SK-N-SH (cell line): ENCODE data around the gene TBC1D3B. TPM values are rescaled to one million over a fixed set of nuclear protein-coding genes. Genes with fewer than 3 reads are reported as not detected.

Experiments
- CTCF ChIA-PET: fragments of 300-600, 350-600 bp; formaldehyde crosslinking; extraction: SDS; loops from one replicate; lab custom pipeline; 2021; lab: Yijun Ruan, JAX
- POLR2A ChIA-PET: fragments of 350-600 bp; sonication (Branson Sonifier 250); formaldehyde crosslinking; extraction: SDS; loops from one replicate; lab custom pipeline; 2020; ENCODE audit warnings: antibody characterized with exemption, inconsistent platforms; lab: Yijun Ruan, JAX
- DNase-seq: peaks from one replicate; pipeline ENCODE4 v3.0.0; 2012
- H2AFZ ChIP-seq: fragments of 200-600 bp; sonication (generic); 2 replicates; pipeline ENCODE4 v1.8.1; 2016; ENCODE audit warnings: antibody characterized with exemption, mild to moderate bottlenecking, low read depth
- H3F3A ChIP-seq: fragments of 200-600 bp; sonication (generic); replicated peaks from 2 replicates; pipeline ENCODE3; 2016; ENCODE audit warnings: antibody characterized with exemption, mild to moderate bottlenecking; ENCODE audit not compliant: insufficient read depth
- H3K27ac ChIP-seq, 2 experiments: fragments of 200-500 bp in 1 of 2; fragments of 200-600 bp in 1 of 2; sonication (Bioruptor generic) in 1 of 2; sonication (generic), shearing (Covaris generic) in 1 of 2; 2 replicates each; pipeline versions ENCODE4 v1.5.1 to v1.6.1; 2014 to 2016; ENCODE audit warnings: low read depth in 2 of 2, inconsistent platforms in 1 of 2, low read length in 1 of 2, mild to moderate bottlenecking in 1 of 2, mixed read lengths in 1 of 2
- H3K27me3 ChIP-seq: fragments of 200-600 bp; sonication (generic), shearing (Covaris generic); 2 replicates; pipeline ENCODE4 v1.6.1; 2016; ENCODE audit warnings: mixed run types; ENCODE audit not compliant: insufficient read depth
- H3K36me3 ChIP-seq, 2 experiments: fragments of 200-500 bp in 1 of 2; fragments of 200-600 bp in 1 of 2; sonication (Bioruptor generic) in 1 of 2; sonication (generic) in 1 of 2; replicated peaks in 1 of 2; 2 replicates each; pipeline versions ENCODE3 to v1.5.1; 2014 to 2016; ENCODE audit warnings: low read length in 1 of 2, mild to moderate bottlenecking in 1 of 2; ENCODE audit not compliant: insufficient read depth in 2 of 2, control insufficient read depth in 1 of 2
- H3K4me1 ChIP-seq, 2 experiments: fragments of 200-500 bp in 1 of 2; fragments of 200-600 bp in 1 of 2; sonication (Bioruptor generic) in 1 of 2; sonication (generic), shearing (Covaris generic) in 1 of 2; 2 replicates each; pipeline versions ENCODE4 v1.5.1 to v1.6.1; 2014 to 2016; ENCODE audit warnings: low read depth in 1 of 2, low read length in 1 of 2, mixed run types in 1 of 2; ENCODE audit not compliant: insufficient read depth in 2 of 2, control insufficient read depth in 1 of 2
- H3K4me2 ChIP-seq: fragments of 200-600 bp; sonication (generic), shearing (Covaris generic); 2 replicates; pipeline ENCODE4 v1.6.1; 2017; ENCODE audit warnings: mixed run types
- H3K4me3 ChIP-seq, 2 experiments: fragments of 200-500 bp in 1 of 2; fragments of 200-600 bp in 1 of 2; sonication (Bioruptor generic) in 1 of 2; sonication (generic), shearing (Covaris generic) in 1 of 2; 2 replicates each; pipeline versions ENCODE4 v1.5.1 to v1.8.1; 2014 to 2016; ENCODE audit warnings: low read depth in 2 of 2, inconsistent platforms in 1 of 2, low read length in 1 of 2, mild to moderate bottlenecking in 1 of 2, mixed read lengths in 1 of 2, moderate library complexity in 1 of 2
- H3K79me2 ChIP-seq: fragments of 200-600 bp; sonication (generic); 2 replicates; pipeline ENCODE4 v1.8.1; 2017; ENCODE audit warnings: mild to moderate bottlenecking; ENCODE audit not compliant: insufficient read depth
- H3K9ac ChIP-seq: fragments of 200-600 bp; sonication (generic); 2 replicates; pipeline ENCODE4 v1.6.1; 2017; ENCODE audit warnings: mixed run types
- H3K9me2 ChIP-seq: fragments of 200-600 bp; sonication (generic); 2 replicates; pipeline ENCODE4 v1.6.1; 2017; ENCODE audit warnings: mixed run types
- H3K9me3 ChIP-seq: fragments of 200-600 bp; sonication (generic); 2 replicates; pipeline ENCODE4 v1.6.1; 2017; ENCODE audit warnings: mixed run types, mild to moderate bottlenecking, moderate library complexity
- H4K20me1 ChIP-seq: fragments of 200-600 bp; sonication (generic); 2 replicates; pipeline ENCODE4 v1.6.1; 2017; ENCODE audit warnings: mild to moderate bottlenecking, mixed run types; ENCODE audit not compliant: insufficient read depth
- EP300 ChIP-seq, 2 experiments: IDR thresholded peaks; 2 replicates each; pipeline versions ENCODE4 v1.4.0 to v1.6.1; 2012; ENCODE audit warnings: borderline replicate concordance in 1 of 2, low read depth in 1 of 2, low read length in 1 of 2
- FOXJ3 ChIP-seq: sonication (generic); formaldehyde crosslinking; IDR thresholded peaks from 2 replicates; pipeline ENCODE4 v1.5.1; 2020; ENCODE audit warnings: mild to moderate bottlenecking, missing genetic modification reagents
- JUND ChIP-seq: IDR thresholded peaks from 2 replicates; pipeline ENCODE4 v1.4.0; 2012
- MXI1 ChIP-seq: IDR thresholded peaks from 2 replicates; pipeline ENCODE4 v1.6.1; 2012; ENCODE audit warnings: mild to moderate bottlenecking, low read depth, low read length, improper control_type of control experiment
- NFIC ChIP-seq: IDR thresholded peaks from 2 replicates; pipeline ENCODE4 v1.4.0; 2012; ENCODE audit warnings: borderline replicate concordance
- PBX3 ChIP-seq: IDR thresholded peaks from 2 replicates; pipeline ENCODE4; 2012
- POLR2AphosphoS5 ChIP-seq: IDR thresholded peaks from 2 replicates; pipeline ENCODE4 v1.6.1; 2012; ENCODE audit warnings: low read depth, low read length
- RAD21 ChIP-seq: IDR thresholded peaks from 2 replicates; pipeline ENCODE4 v1.6.1; 2012; ENCODE audit warnings: mild to moderate bottlenecking, low read length
- RCOR1 ChIP-seq: fragments of 150-350 bp; IDR thresholded peaks from 2 replicates; pipeline ENCODE4 v1.6.1; 2017; ENCODE audit warnings: antibody characterized with exemption, low read length
- REST ChIP-seq: IDR thresholded peaks from 2 replicates; pipeline ENCODE4 v1.6.1; 2012; ENCODE audit warnings: mild to moderate bottlenecking, low read depth, low read length, moderate library complexity
- RFX5 ChIP-seq: IDR thresholded peaks from 2 replicates; pipeline ENCODE4 v1.6.1; 2012; ENCODE audit warnings: mild to moderate bottlenecking, improper control_type of control experiment, low read length
- RXRA ChIP-seq: IDR thresholded peaks from 2 replicates; pipeline ENCODE4 v1.4.0; 2012; ENCODE audit warnings: low read depth, mild to moderate bottlenecking, borderline replicate concordance
- SIN3A ChIP-seq: IDR thresholded peaks from 2 replicates; pipeline ENCODE4 v1.6.1; 2012; ENCODE audit warnings: low read depth, mild to moderate bottlenecking, low read length, moderate library complexity, borderline replicate concordance
- SMC3 ChIP-seq: IDR thresholded peaks from 2 replicates; pipeline ENCODE4 v1.6.1; 2012; ENCODE audit warnings: low read depth, low read length, improper control_type of control experiment
- TAF1 ChIP-seq: IDR thresholded peaks from 2 replicates; pipeline ENCODE4 v1.6.1; 2012; ENCODE audit warnings: low read depth, mild to moderate bottlenecking, low read length, moderate library complexity, borderline replicate concordance
- TCF12 ChIP-seq: IDR thresholded peaks from 2 replicates; pipeline ENCODE4 v1.4.0; 2012
- ZBTB33 ChIP-seq: IDR thresholded peaks from 2 replicates; pipeline ENCODE4 v1.4.0; 2012; ENCODE audit warnings: low read depth, borderline replicate concordance
- whole genome bisulfite sequencing: methylation state at CpG from one replicate; pipeline ENCODE4 v1.1.6; 2017; ENCODE audit warnings: low lambda C conversion rate; 5-methylcytosine and 5-hydroxymethylcytosine counted together
- polyA plus RNA-seq, 3 experiments: library from polyadenylated mRNA; depleted of rRNA; stranded (reverse); fragments of >200 nt; gene quantifications; 2 replicates each; pipeline ENCODE4 v1.2.3, GENCODE V29; 2012

Gene TBC1D3B
- polyA plus RNA-seq, 1 of the 3 experiments (the other 2 are of a cell fraction) = 3.7 TPM

GRCh38 chr17:36214918-36215317 is 38.5 kb upstream of the TBC1D3B start:
- Histone ChIP-seq H3K27me3 (peaks cover 24% of the 10 kb centered on the region; the same call in 1 of the 2 replicates), H3K9ac (no peak overlapping the region), H2AFZ (no peak overlapping the region), H4K20me1 (no peaks in the 10 kb centered on the region), H3F3A (no peaks in the 10 kb centered on the region), H3K4me2 (no peak overlapping the region), H3K36me3 (no peaks in the 10 kb centered on the region), H3K4me3 (no peak overlapping the region), H3K79me2 (no peaks in the 10 kb centered on the region), H3K9me2 (no peaks in the 10 kb centered on the region), H3K9me3 (no peaks in the 10 kb centered on the region), H3K4me1 (no peaks in the 10 kb centered on the region), H3K27ac (no peak overlapping the region)
- CTCF ChIA-PET = no interaction called here
- no peak for TF ChIP-seq REST
- no peak for DNase-seq
- POLR2A ChIA-PET = no interaction called here

- Histone ChIP-seq H3K4me3 (no peak overlapping the region), H3K36me3 (no peaks in the 10 kb centered on the region), H3F3A (no peaks in the 10 kb centered on the region), H3K27ac (no peak overlapping the region), H3K79me2 (no peaks in the 10 kb centered on the region), H3K4me1 (no peaks in the 10 kb centered on the region), H3K27me3 (peaks cover 27% of the 10 kb centered on the region; the same call in 1 of the 2 replicates), H3K9me3 (no peaks in the 10 kb centered on the region), H2AFZ (no peak overlapping the region), H3K4me2 (no peak overlapping the region), H3K9me2 (no peaks in the 10 kb centered on the region), H3K9ac (no peak overlapping the region), H4K20me1 (no peaks in the 10 kb centered on the region)
- TF ChIP-seq JUND (no peak), RFX5 (no peak), TAF1 (no peak), RAD21 (no peak), SIN3A (no peak), MXI1 (no peak), TCF12 (no peak), NFIC (no peak), ZBTB33 (no peak), EP300 (IDR thresholded peaks at IDR 0.05; ENCODE audit: borderline replicate concordance in 1 of 2, low read depth in 1 of 2, low read length in 1 of 2) (no peak), RCOR1 (no peak), FOXJ3 (CRISPR knock-in tag) (no peak), SMC3 (no peak), REST (no peak), PBX3 (no peak), POLR2AphosphoS5 (no peak), RXRA (no peak)
- WGBS = 15% methylated on average over 3 of the region's 3 CpGs
- POLR2A ChIA-PET = no interaction called here
- no peak for DNase-seq
- CTCF ChIA-PET = no interaction called here
These were observed 37.3 kb upstream of the TBC1D3B start for GRCh38 chr17:36213695-36214094.
